HEK293T (cell line): ENCODE measurements around the gene TBC1D2.

Experiments used
- HDGF ChIP-seq: fragments of 450-650 bp; IDR thresholded peaks from 2 replicates; pipeline ENCODE4 v1.6.1; 2017; ENCODE audit warnings: antibody characterized with exemption, borderline replicate concordance
- SP1 ChIP-seq: fragments of 450-650 bp; IDR thresholded peaks from 2 replicates; pipeline ENCODE4 v1.6.1; 2017

- no peak for TF ChIP-seq HDGF
- TF ChIP-seq SP1, result no peak
Measured at GRCh38 chr9:98162613-98163012, 92.8 kb downstream of the TBC1D2 start.
